GM12878 (cell line): ENCODE results near the gene THAP11. TPM values are rescaled to one million over a fixed set of nuclear protein-coding genes. Genes with fewer than 3 reads are reported as not detected.

ENCODE experiments used
- ATAC-seq: fragments of 200-7000 bp; cut with Tn5 transposase; 3 replicates; pipeline ENCODE4 v1.9.1; 2020; ENCODE audit warnings: mild to moderate bottlenecking, moderate library complexity
- BruUV-seq: library from RNA; stranded (reverse); fragments of 400-500 nt; replicated peaks from 2 replicates; lab custom pipeline; 2021; lab: Mats Ljungman, UMichigan
- CTCF ChIA-PET: fragments of 300-600 bp; sonication (Branson Sonifier 250); formaldehyde crosslinking; extraction: SDS; loops from one replicate; lab custom pipeline; 2021; ENCODE audit warnings: inconsistent platforms; lab: Yijun Ruan, JAX
- POLR2A ChIA-PET: fragments of 350-600 bp; formaldehyde crosslinking; extraction: SDS; loops from one replicate; lab custom pipeline; 2021; ENCODE audit warnings: inconsistent platforms; lab: Charles Lee
- RAD21 ChIA-PET: fragments of 300-600 bp; sonication (Branson Sonifier 250); formaldehyde crosslinking; loops from one replicate; lab custom pipeline; 2023; ENCODE audit warnings: antibody characterized with exemption; ENCODE audit not compliant: unreplicated experiment; lab: Charles Lee
- SMC1A ChIA-PET: fragments of 300-600 bp; sonication (Branson Sonifier 250); formaldehyde crosslinking; loops from one replicate; lab custom pipeline; 2023; ENCODE audit not compliant: unreplicated experiment, uncharacterized antibody; lab: Charles Lee
- DNase-seq: peaks from one replicate; pipeline ENCODE4 v3.0.0-alpha.2; 2011; ENCODE audit warnings: low read depth, low spot score
- FAIRE-seq: peaks from 3 replicates; lab custom pipeline; 2011; peaks lifted over from hg19 to GRCh38; lab: Jason Lieb, UNC
- H2AFZ ChIP-seq: 2 replicates; pipeline ENCODE4 v1.6.0; 2011; ENCODE audit warnings: low read depth, low read length, control low read depth; ENCODE audit not compliant: control insufficient read depth
- H3K27ac ChIP-seq: 2 replicates; pipeline ENCODE4 v1.5.1; 2011; ENCODE audit warnings: control low read depth; ENCODE audit not compliant: control insufficient read depth, insufficient read depth
- H3K27me3 ChIP-seq, 2 experiments: replicated peaks in 1 of 2; 2 replicates each; pipeline versions ENCODE4 v1.6.0 to v1.6.1; 2011; ENCODE audit warnings: low read length in 1 of 2; ENCODE audit not compliant: control insufficient read depth in 2 of 2, insufficient read depth in 2 of 2
- H3K36me3 ChIP-seq, 2 experiments: 2 replicates each; pipeline ENCODE4 v1.5.1; 2011; ENCODE audit warnings: low read length in 1 of 2; ENCODE audit not compliant: control insufficient read depth in 2 of 2, insufficient read depth in 2 of 2
- H3K4me1 ChIP-seq: 2 replicates; pipeline ENCODE4 v1.6.1; 2011; ENCODE audit warnings: mild to moderate bottlenecking, low read length, moderate library complexity, mixed read lengths; ENCODE audit not compliant: control insufficient read depth, insufficient read depth
- H3K4me2 ChIP-seq: 2 replicates; pipeline ENCODE4 v1.6.0; 2011; ENCODE audit warnings: control low read depth; ENCODE audit not compliant: control insufficient read depth, insufficient read depth
- H3K4me3 ChIP-seq: fragments of 200-600 bp; sonication (generic); 2 replicates; pipeline ENCODE4 v1.5.1; 2016
- H3K79me2 ChIP-seq: 2 replicates; pipeline ENCODE4 v1.6.0; 2011; ENCODE audit warnings: low read length; ENCODE audit not compliant: control insufficient read depth, insufficient read depth
- H3K9ac ChIP-seq: 2 replicates; pipeline ENCODE4 v1.8.0; 2011; ENCODE audit warnings: low read length, control low read depth, mixed read lengths; ENCODE audit not compliant: control insufficient read depth, insufficient read depth
- H3K9me3 ChIP-seq: replicated peaks from 3 replicates; pipeline ENCODE4 v1.5.1; 2011; ENCODE audit warnings: mild to moderate bottlenecking, low read length; ENCODE audit not compliant: control insufficient read depth, insufficient read depth
- H4K20me1 ChIP-seq: 2 replicates; pipeline ENCODE4 v1.6.0; 2011; ENCODE audit not compliant: control insufficient read depth, insufficient read depth
- CBFB ChIP-seq: IDR thresholded peaks from 2 replicates; pipeline ENCODE4 v1.6.1; 2016; ENCODE audit warnings: antibody characterized with exemption, low read depth
- PAX5 ChIP-seq: IDR thresholded peaks from 2 replicates; pipeline ENCODE4 v1.6.1; 2011; ENCODE audit warnings: low read depth, low read length, borderline replicate concordance
- PAX8 ChIP-seq: fragments of 450-650 bp; IDR thresholded peaks from 2 replicates; pipeline ENCODE4 v1.6.1; 2017; ENCODE audit warnings: mild to moderate bottlenecking, moderate library complexity
- SPI1 ChIP-seq: IDR thresholded peaks from 2 replicates; pipeline ENCODE4 v1.6.1; 2011; ENCODE audit warnings: low read depth, mild to moderate bottlenecking, low read length, moderate library complexity, borderline replicate concordance; ENCODE audit not compliant: insufficient read depth
- TCF7 ChIP-seq: IDR thresholded peaks from 2 replicates; pipeline ENCODE4 v1.6.1; 2014; ENCODE audit warnings: antibody characterized with exemption, borderline replicate concordance
- WGBS: methylation state at CpG from one replicate; pipeline ENCODE4 v1.1.6; 2016; ENCODE audit warnings: low lambda C conversion rate; ENCODE audit not compliant: insufficient replicate concordance, insufficient coverage; ENCODE audit errors: missing lambda C conversion rate; 5-methylcytosine and 5-hydroxymethylcytosine counted together
- in situ Hi-C: fragments of 300-500 bp; cut with MboI; formaldehyde crosslinking; loops from 9 replicates; pipeline ENCODE4 v1.14.3; 2018; ENCODE audit warnings: mixed read lengths
- intact Hi-C: fragments of 100-400 bp; cut with micrococcal nuclease; formaldehyde crosslinking; loops from one replicate; pipeline ENCODE4 v1.14.2; 2022; ENCODE audit not compliant: unreplicated experiment
- polyA plus RNA-seq, 11 experiments: library from polyadenylated mRNA; depleted of rRNA in 4 of 11; unstranded in 6 of 11; stranded (reverse) in 5 of 11; fragments of >200 nt; fragmentation: Nextera tagmentation in 4 of 11; fragmentation: Illumina TruSeq in 1 of 11; extraction: Ambion mirVana in 4 of 11; extraction: Trizol in 1 of 11; gene quantifications; 1 replicate in 1 of 11; 2 replicates in 10 of 11; pipeline versions ENCODE4 v1.2.1 to v1.2.3, GENCODE V29; 2011 to 2016; ENCODE audit warnings: inconsistent platforms in 2 of 11, missing spikeins in 2 of 11, low read depth in 1 of 11
- total RNA-seq, 4 experiments: library from RNA; depleted of rRNA in 3 of 4; stranded (reverse); fragments of >200 nt in 3 of 4; fragmentation: Illumina TruSeq in 1 of 4; extraction: Trizol in 1 of 4; gene quantifications; 2 replicates each; pipeline versions ENCODE4 v1.2.1 to v1.2.3, GENCODE V29; 2013 to 2021
- TF ChIP-seq, protein P1 (sequence below): fragments of 450-650 bp; IDR thresholded peaks from 2 replicates; pipeline ENCODE4 v1.6.1; 2017; ENCODE audit warnings: mild to moderate bottlenecking, moderate library complexity
- TF ChIP-seq, protein P2 (sequence below): fragments of 450-650 bp; formaldehyde crosslinking; IDR thresholded peaks from 2 replicates; pipeline ENCODE4 v1.5.0; 2022; ENCODE audit warnings: mild to moderate bottlenecking, missing genetic modification characterization

The THAP11 gene
- total and polyA plus RNA-seq, 10 of the 15 experiments (the other 5 are each of a cell fraction or from before 2014, with no cell fraction given), result 2.5 to 36.7 (median 21.4) TPM

DNA sequence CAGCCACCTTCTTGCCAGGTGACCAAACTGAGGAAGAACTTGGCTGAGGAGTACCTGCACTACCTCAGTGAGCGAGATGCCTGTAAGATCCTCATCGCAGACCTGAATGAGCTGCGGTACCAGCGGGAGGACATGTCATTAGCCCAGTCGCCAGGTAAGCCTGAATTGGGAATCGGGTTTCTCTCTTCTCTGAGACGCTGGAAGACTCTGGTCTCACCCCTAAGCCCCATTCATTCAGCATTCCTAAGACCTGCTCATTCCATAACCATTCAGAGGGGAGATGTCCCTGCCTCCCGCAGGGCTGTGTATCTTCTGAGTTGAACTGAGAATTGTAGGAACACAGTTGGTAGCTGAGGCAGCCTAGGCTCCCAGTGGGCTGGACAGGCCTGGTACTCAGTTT, 17.0 kb upstream of the THAP11 start:
- Histone ChIP-seq H3K9ac (no peak overlapping the region), H3K27me3 (no peaks in the 10 kb centered on the region), H4K20me1 (no peaks in the 10 kb centered on the region; the same call in 1 of the 2 replicates), H3K36me3 (peaks cover 3 to 4% of the 10 kb centered on the region in 2 experiments; a peak in 3 of 4 replicates), H3K79me2 (no peaks in the 10 kb centered on the region), H3K4me3 (no peak overlapping the region), H2AFZ (no peak overlapping the region), H3K4me2 (no peak overlapping the region), H3K27ac (no peak overlapping the region), H3K9me3 (no peaks in the 10 kb centered on the region), H3K4me1 (no peaks in the 10 kb centered on the region)
- intact Hi-C loops, result no loop called here
- FAIRE-seq (no peak), ATAC-seq (no peak), DNase-seq (no peak)
- POLR2A ChIA-PET, result interaction anchor here (0.6 kb wide), 1 partner anchor 419 kb away, joined by 5 read pairs; no protein-coding TSS in a partner anchor
- TF ChIP-seq, protein P1, sequence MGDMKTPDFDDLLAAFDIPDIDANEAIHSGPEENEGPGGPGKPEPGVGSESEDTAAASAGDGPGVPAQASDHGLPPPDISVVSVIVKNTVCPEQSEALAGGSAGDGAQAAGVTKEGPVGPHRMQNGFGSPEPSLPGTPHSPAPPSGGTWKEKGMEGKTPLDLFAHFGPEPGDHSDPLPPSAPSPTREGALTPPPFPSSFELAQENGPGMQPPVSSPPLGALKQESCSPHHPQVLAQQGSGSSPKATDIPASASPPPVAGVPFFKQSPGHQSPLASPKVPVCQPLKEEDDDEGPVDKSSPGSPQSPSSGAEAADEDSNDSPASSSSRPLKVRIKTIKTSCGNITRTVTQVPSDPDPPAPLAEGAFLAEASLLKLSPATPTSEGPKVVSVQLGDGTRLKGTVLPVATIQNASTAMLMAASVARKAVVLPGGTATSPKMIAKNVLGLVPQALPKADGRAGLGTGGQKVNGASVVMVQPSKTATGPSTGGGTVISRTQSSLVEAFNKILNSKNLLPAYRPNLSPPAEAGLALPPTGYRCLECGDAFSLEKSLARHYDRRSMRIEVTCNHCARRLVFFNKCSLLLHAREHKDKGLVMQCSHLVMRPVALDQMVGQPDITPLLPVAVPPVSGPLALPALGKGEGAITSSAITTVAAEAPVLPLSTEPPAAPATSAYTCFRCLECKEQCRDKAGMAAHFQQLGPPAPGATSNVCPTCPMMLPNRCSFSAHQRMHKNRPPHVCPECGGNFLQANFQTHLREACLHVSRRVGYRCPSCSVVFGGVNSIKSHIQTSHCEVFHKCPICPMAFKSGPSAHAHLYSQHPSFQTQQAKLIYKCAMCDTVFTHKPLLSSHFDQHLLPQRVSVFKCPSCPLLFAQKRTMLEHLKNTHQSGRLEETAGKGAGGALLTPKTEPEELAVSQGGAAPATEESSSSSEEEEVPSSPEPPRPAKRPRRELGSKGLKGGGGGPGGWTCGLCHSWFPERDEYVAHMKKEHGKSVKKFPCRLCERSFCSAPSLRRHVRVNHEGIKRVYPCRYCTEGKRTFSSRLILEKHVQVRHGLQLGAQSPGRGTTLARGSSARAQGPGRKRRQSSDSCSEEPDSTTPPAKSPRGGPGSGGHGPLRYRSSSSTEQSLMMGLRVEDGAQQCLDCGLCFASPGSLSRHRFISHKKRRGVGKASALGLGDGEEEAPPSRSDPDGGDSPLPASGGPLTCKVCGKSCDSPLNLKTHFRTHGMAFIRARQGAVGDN, result no peak
- TF ChIP-seq CBFB, result no peak
- TF ChIP-seq PAX5, result no peak
- TF ChIP-seq SPI1, result no peak
- TF ChIP-seq PAX8, result no peak
- TF ChIP-seq TCF7, result no peak
- TF ChIP-seq, protein P2, sequence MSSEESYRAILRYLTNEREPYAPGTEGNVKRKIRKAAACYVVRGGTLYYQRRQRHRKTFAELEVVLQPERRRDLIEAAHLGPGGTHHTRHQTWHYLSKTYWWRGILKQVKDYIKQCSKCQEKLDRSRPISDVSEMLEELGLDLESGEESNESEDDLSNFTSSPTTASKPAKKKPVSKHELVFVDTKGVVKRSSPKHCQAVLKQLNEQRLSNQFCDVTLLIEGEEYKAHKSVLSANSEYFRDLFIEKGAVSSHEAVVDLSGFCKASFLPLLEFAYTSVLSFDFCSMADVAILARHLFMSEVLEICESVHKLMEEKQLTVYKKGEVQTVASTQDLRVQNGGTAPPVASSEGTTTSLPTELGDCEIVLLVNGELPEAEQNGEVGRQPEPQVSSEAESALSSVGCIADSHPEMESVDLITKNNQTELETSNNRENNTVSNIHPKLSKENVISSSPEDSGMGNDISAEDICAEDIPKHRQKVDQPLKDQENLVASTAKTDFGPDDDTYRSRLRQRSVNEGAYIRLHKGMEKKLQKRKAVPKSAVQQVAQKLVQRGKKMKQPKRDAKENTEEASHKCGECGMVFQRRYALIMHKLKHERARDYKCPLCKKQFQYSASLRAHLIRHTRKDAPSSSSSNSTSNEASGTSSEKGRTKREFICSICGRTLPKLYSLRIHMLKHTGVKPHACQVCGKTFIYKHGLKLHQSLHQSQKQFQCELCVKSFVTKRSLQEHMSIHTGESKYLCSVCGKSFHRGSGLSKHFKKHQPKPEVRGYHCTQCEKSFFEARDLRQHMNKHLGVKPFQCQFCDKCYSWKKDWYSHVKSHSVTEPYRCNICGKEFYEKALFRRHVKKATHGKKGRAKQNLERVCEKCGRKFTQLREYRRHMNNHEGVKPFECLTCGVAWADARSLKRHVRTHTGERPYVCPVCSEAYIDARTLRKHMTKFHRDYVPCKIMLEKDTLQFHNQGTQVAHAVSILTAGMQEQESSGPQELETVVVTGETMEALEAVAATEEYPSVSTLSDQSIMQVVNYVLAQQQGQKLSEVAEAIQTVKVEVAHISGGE (CRISPR knock-in tag), result no peak
- CTCF ChIA-PET, result interaction anchor here (3.1 kb wide), 1 partner anchor 9 kb away, joined by 20 read pairs; no protein-coding TSS in a partner anchor
- no TSS peak for BruUV-seq
- SMC1A ChIA-PET, result no interaction called here
- 80% methylated on average over 8 of the region's 8 CpGs for WGBS
- in situ Hi-C loops, result no loop called here
- RAD21 ChIA-PET, result interaction anchor here (1.2 kb wide), 1 partner anchor 19 kb away, joined by 3 read pairs; the partner anchor contains the start of genes RANBP10 and TSNAXIP1
